T-cell (primary cell): ENCODE data around the gene SLC37A1. TPM values are rescaled to one million over a fixed set of nuclear protein-coding genes. Genes with fewer than 3 reads are reported as not detected.

Source experiments
- ATAC-seq, 4 experiments: fragments of 200-7000 bp in 3 of 4; fragments of 150-1000 bp in 1 of 4; cut with Tn5 transposase; replicated peaks in 1 of 4; 1 replicate in 3 of 4; 2 replicates in 1 of 4; pipeline ENCODE4 v1.10.0; 2021; ENCODE audit warnings: moderate library complexity in 3 of 4, mild to moderate bottlenecking in 2 of 4, moderate number of reproducible peaks in 1 of 4
- CTCF ChIA-PET, 2 donors: fragments of 300-600 bp; sonication (Branson Sonifier 250); formaldehyde crosslinking; loops; one replicate each; lab custom pipeline; 2022; ENCODE audit warnings: antibody characterized with exemption in 2 of 2; lab: Charles Lee
- POLR2A ChIA-PET, 2 donors: fragments of 300-600 bp; sonication (Branson Sonifier 250); formaldehyde crosslinking; loops; one replicate each; lab custom pipeline; 2022; ENCODE audit warnings: antibody characterized with exemption in 2 of 2; lab: Charles Lee
- DNase-seq, 35 experiments: peaks; one replicate each; pipeline versions ENCODE4 v3.0.0 to v3.0.0-alpha.2; 2013 to 2023
- H3K27ac ChIP-seq: one replicate; pipeline ENCODE4 v1.5.1; 2013; ENCODE audit warnings: low read length
- H3K27me3 ChIP-seq, 2 experiments: replicated peaks in 1 of 2; 1 replicate in 1 of 2; 2 replicates in 1 of 2; pipeline versions ENCODE4 v1.6.1 to v1.7.0; 2013; ENCODE audit warnings: low read length in 1 of 2, mixed read lengths in 1 of 2; ENCODE audit not compliant: control insufficient read depth in 2 of 2, insufficient read depth in 2 of 2; ENCODE audit errors: extremely low read depth in 1 of 2
- H3K36me3 ChIP-seq, 2 donors: 1 replicate in 1 of 2; 2 replicates in 1 of 2; pipeline versions ENCODE4 v1.6.1 to v1.7.0; 2013; ENCODE audit warnings: low read length in 1 of 2; ENCODE audit not compliant: control insufficient read depth in 2 of 2, insufficient read depth in 1 of 2; ENCODE audit errors: extremely low read depth in 1 of 2
- H3K4me1 ChIP-seq, 2 experiments: 1 replicate in 1 of 2; 2 replicates in 1 of 2; pipeline versions ENCODE4 v1.6.1 to v1.7.0; 2013; ENCODE audit warnings: low read length in 2 of 2, mixed read lengths in 1 of 2; ENCODE audit not compliant: insufficient read depth in 2 of 2, control insufficient read depth in 1 of 2; ENCODE audit errors: extremely low read depth in 1 of 2
- H3K4me3 ChIP-seq, 2 donors: 1 replicate in 1 of 2; 2 replicates in 1 of 2; pipeline versions ENCODE4 v1.5.1 to v1.7.0; 2013; ENCODE audit warnings: mild to moderate bottlenecking in 2 of 2, low read length in 1 of 2, moderate library complexity in 1 of 2; ENCODE audit not compliant: control insufficient read depth in 1 of 2; ENCODE audit errors: extremely low read depth in 1 of 2
- H3K9me3 ChIP-seq: 2 replicates; pipeline ENCODE4 v1.7.0; 2013
- H3K27ac Mint-ChIP-seq, 2 donors: one replicate each; pipeline ENCODE4 v1.8.0; 2020 to 2021; ENCODE audit warnings: mild to moderate bottlenecking in 2 of 2, mixed read lengths in 2 of 2
- H3K27me3 Mint-ChIP-seq, 2 donors: one replicate each; pipeline ENCODE4 v1.8.0; 2021 to 2022; ENCODE audit warnings: mixed read lengths in 2 of 2
- H3K36me3 Mint-ChIP-seq: one replicate; pipeline ENCODE4 v1.8.0; 2021; ENCODE audit warnings: mixed read lengths
- H3K4me1 Mint-ChIP-seq, 3 donors: one replicate each; pipeline ENCODE4 v1.8.0; 2020 to 2022; ENCODE audit warnings: mixed read lengths in 3 of 3, mild to moderate bottlenecking in 1 of 3
- H3K4me3 Mint-ChIP-seq, 3 donors: one replicate each; pipeline ENCODE4 v1.8.0; 2020 to 2022; ENCODE audit warnings: mild to moderate bottlenecking in 3 of 3, mixed read lengths in 3 of 3, moderate library complexity in 3 of 3
- H3K9me3 Mint-ChIP-seq, 3 donors: one replicate each; pipeline ENCODE4 v1.8.0; 2020 to 2022; ENCODE audit warnings: mixed read lengths in 3 of 3
- WGBS: methylation state at CpG from one replicate; pipeline ENCODE4 v1.1.5; 2013; ENCODE audit warnings: missing lambda C conversion rate; ENCODE audit not compliant: insufficient coverage; 5-methylcytosine and 5-hydroxymethylcytosine counted together
- total RNA-seq, 35 experiments: library from RNA in 6 of 35; stranded (reverse) in 6 of 35; fragments of 120-200 nt in 1 of 35; gene quantifications; one replicate each; pipeline versions ENCODE4 v1.2.1 to v1.2.4 and lab custom pipeline; 2013 to 2026

SLC37A1 gene
- total RNA-seq, 5 donors from 2014 or later (not counting 1 experiment from before 2014, with no cell fraction given): 18.7 to 26.3 (median 22.6) TPM

DNA sequence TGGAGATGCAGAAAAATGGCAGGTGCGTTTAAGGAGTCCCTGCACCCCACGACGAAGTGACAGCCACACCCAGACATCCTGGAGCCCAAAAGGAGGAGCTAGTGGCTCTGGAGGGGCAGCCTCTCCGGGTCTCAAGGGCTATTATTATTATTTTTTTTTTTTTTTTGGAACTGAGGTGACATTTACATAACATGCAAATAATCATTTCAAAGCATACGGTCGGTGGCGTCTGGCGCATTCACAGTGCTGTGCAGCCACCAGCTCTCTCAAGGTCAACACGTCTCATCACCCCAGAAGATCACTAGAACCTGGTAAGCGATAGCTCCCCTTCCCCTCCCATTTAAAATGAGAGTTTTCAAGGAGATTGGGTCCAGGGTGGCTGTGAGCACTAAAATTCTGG, 72.2 kb downstream of the SLC37A1 start:
- Mint-ChIP-seq H3K9me3 (no peaks in the 10 kb centered on the region), H3K36me3 (no peaks in the 10 kb centered on the region), H3K27me3 (no peaks in the 10 kb centered on the region), H3K4me3 (no peak overlapping the region), H3K4me1 (peaks cover 2 to 7% (median 5%) of the 10 kb centered on the region in 3 donors), H3K27ac (no peak overlapping the region)
- no peak overlapping the region for H3K27ac ChIP-seq
- peaks cover 4 to 7% of the 10 kb centered on the region in 2 experiments for H3K4me1 ChIP-seq
- H3K36me3 ChIP-seq: no peaks in the 10 kb centered on the region
- CTCF ChIA-PET: interaction anchor here in 1 of 2 donors (0.5 kb wide), 1 partner anchor 8 kb away, joined by 5 read pairs; no protein-coding TSS in a partner anchor
- H3K4me3 ChIP-seq: no peak overlapping the region
- ATAC-seq: no peak
- no CpG with 5 or more reads among the region's 10 CpGs for WGBS
- H3K9me3 ChIP-seq: no peaks in the 10 kb centered on the region
- H3K27me3 ChIP-seq: no peaks in the 10 kb centered on the region
- POLR2A ChIA-PET: no interaction called here
- DNase-seq: no peak

DNA sequence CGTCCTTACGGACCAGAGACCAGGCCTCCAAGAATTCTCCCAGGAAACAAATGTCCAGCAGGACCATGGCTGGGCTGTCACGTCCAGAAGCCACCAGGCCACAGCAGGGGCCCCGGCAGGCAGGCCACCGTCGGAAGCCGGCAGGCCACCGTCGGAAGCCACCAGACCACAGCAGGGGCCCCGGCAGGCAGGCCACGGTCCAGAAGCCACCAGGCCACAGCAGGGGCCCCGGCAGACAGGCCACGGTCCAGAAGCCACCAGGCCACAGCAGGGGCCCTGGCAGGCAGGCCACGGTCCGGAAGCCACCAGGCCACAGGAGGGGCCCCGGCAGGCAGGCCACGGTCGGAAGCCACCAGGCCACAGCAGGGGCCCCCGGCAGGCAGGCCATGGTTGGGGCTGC, 72.8 kb downstream of the SLC37A1 start:
- H3K27me3 ChIP-seq: no peaks in the 10 kb centered on the region
- WGBS: 89% methylated on average over 19 of the region's 19 CpGs
- no peak overlapping the region for H3K27ac ChIP-seq
- Mint-ChIP-seq H3K27ac (no peak overlapping the region), H3K4me1 (peaks cover 7 to 12% (median 8%) of the 10 kb centered on the region in 3 donors), H3K4me3 (no peak overlapping the region), H3K36me3 (no peaks in the 10 kb centered on the region), H3K27me3 (no peaks in the 10 kb centered on the region), H3K9me3 (no peaks in the 10 kb centered on the region)
- no peak for DNase-seq
- POLR2A ChIA-PET: no interaction called here
- CTCF ChIA-PET: interaction anchor here in 1 of 2 donors (0.5 kb wide), 1 partner anchor 8 kb away, joined by 5 read pairs; no protein-coding TSS in a partner anchor
- peaks cover 8 to 13% of the 10 kb centered on the region in 2 experiments for H3K4me1 ChIP-seq
- H3K9me3 ChIP-seq: no peaks in the 10 kb centered on the region
- H3K36me3 ChIP-seq: no peaks in the 10 kb centered on the region
- H3K4me3 ChIP-seq: no peak overlapping the region
- no peak for ATAC-seq

DNA sequence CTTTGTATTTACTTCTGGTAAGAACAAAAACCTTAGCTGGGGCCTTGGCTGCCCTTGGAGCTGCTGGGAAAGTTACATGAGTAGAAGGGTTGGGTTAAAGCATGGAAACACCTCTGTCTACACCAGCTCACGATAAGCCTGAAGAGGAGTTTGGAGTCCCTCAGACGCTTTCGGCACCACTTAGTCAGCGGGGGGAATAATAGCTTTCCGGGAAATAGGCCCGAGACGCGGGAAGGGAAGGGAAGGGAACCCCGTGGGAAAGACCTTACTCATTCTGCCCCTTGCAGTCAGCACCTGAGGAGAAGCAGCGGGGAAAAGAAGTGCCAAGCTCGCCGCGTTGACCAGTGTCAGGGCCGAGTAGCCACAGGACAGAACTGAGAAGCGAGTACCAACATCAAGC, 73.4 kb downstream of the SLC37A1 start:
- Mint-ChIP-seq H3K27me3 (no peaks in the 10 kb centered on the region), H3K27ac (no peak overlapping the region), H3K4me3 (no peak overlapping the region), H3K9me3 (no peaks in the 10 kb centered on the region), H3K4me1 (peaks cover 8 to 18% (median 9%) of the 10 kb centered on the region in 3 donors), H3K36me3 (no peaks in the 10 kb centered on the region)
- Histone ChIP-seq H3K27ac (no peak overlapping the region), H3K9me3 (no peaks in the 10 kb centered on the region), H3K36me3 (no peaks in the 10 kb centered on the region), H3K4me1 (peaks cover 10 to 16% of the 10 kb centered on the region in 2 experiments), H3K27me3 (peaks cover 0 to under 1% of the 10 kb centered on the region in 2 experiments), H3K4me3 (no peak overlapping the region)
- ATAC-seq: no peak
- POLR2A ChIA-PET: no interaction called here
- CTCF ChIA-PET: no interaction called here
- no peak for DNase-seq
- WGBS: 90% methylated on average over 11 of the region's 15 CpGs

DNA sequence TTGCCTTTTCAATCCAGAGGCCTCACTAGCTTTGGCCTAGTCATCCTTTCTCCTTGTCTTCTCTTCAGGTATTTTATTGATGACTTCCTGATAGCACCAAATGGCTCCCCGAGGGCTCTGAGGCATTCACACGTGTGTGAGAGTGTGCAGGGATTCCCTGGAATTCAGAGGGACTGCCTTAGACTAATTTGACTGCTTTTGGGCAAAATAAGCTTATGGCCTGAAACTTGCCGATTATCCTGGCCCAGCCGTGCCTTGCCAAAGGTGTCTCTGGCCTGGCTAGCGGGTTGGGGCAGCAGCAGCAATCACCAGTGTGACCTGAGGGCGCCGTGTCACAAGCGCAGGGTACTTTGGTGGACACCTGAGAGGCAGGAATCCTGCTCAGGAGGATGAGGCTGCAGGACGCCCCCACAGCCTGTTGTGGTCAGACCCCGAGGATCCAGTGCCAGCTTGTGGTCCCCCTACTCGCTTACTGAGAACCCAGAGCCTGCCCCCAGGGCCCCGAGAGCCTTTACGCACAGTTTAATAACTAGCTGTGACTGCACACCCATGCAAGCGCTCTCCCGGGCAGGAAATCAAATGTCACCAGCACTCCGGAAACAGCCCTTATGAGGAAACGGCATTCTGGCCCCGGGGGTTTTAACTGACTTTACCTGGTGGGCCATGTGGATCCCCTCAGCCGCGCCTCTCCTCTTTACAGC, 76.9 kb downstream of the SLC37A1 start:
- no peaks in the 10 kb centered on the region for H3K27me3 Mint-ChIP-seq
- peak overlapping the region in 1 of 3 donors; percentile 55 for H3K4me3 Mint-ChIP-seq
- ChIA-PET CTCF (interaction anchor here (0.6 kb wide), 2 partner anchors 242 to 1055 kb away, joined by 3 to 4 read pairs; no protein-coding TSS in a partner anchor), POLR2A (no interaction called here)
- H3K9me3 Mint-ChIP-seq: no peaks in the 10 kb centered on the region
- DNase-seq: peak in 20 of 35 experiments; percentile 7 to 46 (median 26)
- Histone ChIP-seq H3K27ac (no peak overlapping the region), H3K36me3 (no peaks in the 10 kb centered on the region), H3K27me3 (peaks cover 0 to 34% of the 10 kb centered on the region in 2 experiments), H3K4me3 (peak overlapping the region in 1 of 2 donors; percentile 8), H3K4me1 (peaks cover 12 to 24% of the 10 kb centered on the region in 2 experiments), H3K9me3 (no peaks in the 10 kb centered on the region)
- ATAC-seq: peak in 3 of 4 experiments; percentile 52 to 68 (median 67)
- H3K36me3 Mint-ChIP-seq: no peaks in the 10 kb centered on the region
- whole genome bisulfite sequencing: 29% methylated on average over 20 of the region's 20 CpGs
- H3K27ac Mint-ChIP-seq: no peak overlapping the region
- peaks cover 8 to 24% (median 9%) of the 10 kb centered on the region in 3 donors for H3K4me1 Mint-ChIP-seq

DNA sequence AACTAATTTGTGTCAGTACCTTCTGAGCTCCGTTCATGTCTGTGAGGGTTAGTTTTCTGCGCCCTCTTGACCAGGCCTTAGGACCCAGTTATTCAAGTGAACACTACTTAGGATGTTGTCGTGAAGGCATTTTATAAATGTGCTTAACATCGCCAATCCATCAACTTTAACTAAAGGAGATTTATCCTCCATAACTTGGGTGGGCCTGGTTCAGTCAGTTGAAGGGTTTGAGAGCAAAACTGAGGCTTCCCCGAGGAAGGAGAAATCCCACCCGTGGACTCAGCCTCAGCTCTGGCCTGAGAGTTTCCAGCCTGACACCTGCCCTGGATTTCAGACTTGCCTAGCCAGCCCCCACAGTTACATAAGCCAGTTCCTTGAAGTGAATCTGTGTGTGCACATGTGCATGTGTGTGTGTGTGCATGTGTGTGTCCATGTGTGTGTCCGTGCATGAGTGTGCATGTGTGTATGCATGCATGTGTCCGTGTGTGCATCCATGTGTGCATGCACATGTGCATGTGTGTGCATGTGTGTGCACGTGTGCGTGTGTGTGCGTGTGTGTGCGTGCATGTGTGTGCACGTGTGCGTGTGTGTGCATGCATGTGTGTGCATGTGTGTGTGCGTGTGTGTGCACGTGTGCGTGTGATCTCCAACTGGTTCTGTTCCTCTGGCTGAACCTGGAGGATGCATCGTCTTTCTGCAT, 77.7 kb downstream of the SLC37A1 start:
- ChIA-PET CTCF (interaction anchor here in 1 of 2 donors (0.6 kb wide), 1 partner anchor 1054 kb away, joined by 4 read pairs; no protein-coding TSS in a partner anchor), POLR2A (no interaction called here)
- 79% methylated on average over 8 of the region's 18 CpGs for WGBS
- Mint-ChIP-seq H3K4me1 (peaks cover 8 to 24% (median 9%) of the 10 kb centered on the region in 3 donors), H3K9me3 (no peaks in the 10 kb centered on the region), H3K27me3 (no peaks in the 10 kb centered on the region), H3K27ac (no peak overlapping the region), H3K36me3 (no peaks in the 10 kb centered on the region), H3K4me3 (peak overlapping the region in 1 of 3 donors; percentile 55)
- Histone ChIP-seq H3K27ac (no peak overlapping the region), H3K36me3 (no peaks in the 10 kb centered on the region), H3K4me1 (peaks cover 12 to 24% of the 10 kb centered on the region in 2 experiments), H3K27me3 (peaks cover 0 to 37% of the 10 kb centered on the region in 2 experiments), H3K4me3 (no peak overlapping the region), H3K9me3 (no peaks in the 10 kb centered on the region)
- ATAC-seq (no peak), DNase-seq (no peak)

DNA sequence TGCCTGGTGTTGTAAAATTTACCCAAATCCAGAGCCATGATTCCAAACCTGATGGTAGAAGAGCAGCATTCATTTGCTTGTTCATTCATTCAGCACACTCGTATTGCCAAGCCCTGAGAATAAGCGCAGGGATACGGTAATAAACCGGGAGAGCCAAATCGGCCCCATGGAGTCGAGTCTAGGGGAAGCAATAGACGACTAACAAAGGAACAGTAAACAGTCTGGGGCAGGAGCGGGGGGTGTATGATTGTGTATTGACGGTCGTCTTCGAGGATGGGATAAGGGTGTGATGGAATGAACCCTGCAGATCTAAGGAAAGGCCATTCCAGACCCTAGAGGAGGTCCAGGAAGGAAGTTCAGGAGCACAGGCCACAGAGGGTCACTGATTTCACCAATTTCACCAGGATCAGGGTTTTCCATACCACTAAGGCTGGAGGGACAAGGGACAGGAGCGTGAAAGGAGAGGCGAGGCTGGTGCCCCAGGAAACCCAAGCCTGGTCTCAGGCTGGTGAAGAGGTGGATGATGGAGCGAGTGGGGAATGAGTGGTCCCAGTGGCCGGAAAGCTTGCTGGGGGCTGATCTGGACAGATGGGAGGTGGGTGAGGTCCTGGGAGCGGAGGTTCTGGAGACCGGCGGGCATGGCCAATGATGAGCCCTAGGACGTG, 78.6 kb downstream of the SLC37A1 start:
- ATAC-seq (no peak), DNase-seq (no peak)
- H3K4me1 Mint-ChIP-seq: peaks cover 8 to 24% (median 9%) of the 10 kb centered on the region in 3 donors
- POLR2A ChIA-PET: no interaction called here
- CTCF ChIA-PET: interaction anchor here in 1 of 2 donors (0.5 kb wide), 1 partner anchor 367 kb away, joined by 3 read pairs; no protein-coding TSS in a partner anchor
- Histone ChIP-seq H3K9me3 (no peaks in the 10 kb centered on the region), H3K4me1 (peaks cover 12 to 24% of the 10 kb centered on the region in 2 experiments), H3K36me3 (no peaks in the 10 kb centered on the region), H3K27me3 (peaks cover 0 to 37% of the 10 kb centered on the region in 2 experiments), H3K27ac (no peak overlapping the region), H3K4me3 (no peak overlapping the region)
- H3K9me3 Mint-ChIP-seq: no peaks in the 10 kb centered on the region
- WGBS: 95% methylated on average over 11 of the region's 19 CpGs
- H3K27me3 Mint-ChIP-seq: no peaks in the 10 kb centered on the region
- H3K36me3 Mint-ChIP-seq: no peaks in the 10 kb centered on the region
- no peak overlapping the region for H3K27ac Mint-ChIP-seq
- no peak overlapping the region for H3K4me3 Mint-ChIP-seq
